GM19455 (cell line): Measurements from ENCODE around the gene SMIM20.
A peak's percentile ranks its signal among the peaks of the same experiment; 100 is the strongest.
"Not testable (repeated sequence)": the region's sequence is repeated elsewhere in the genome, so short reads cannot be mapped to it uniquely, and the experiment has no call there.

Source experiments
- ATAC-seq: cut with Tn5 transposase; IDR thresholded peaks from one replicate; pipeline ENCODE4 v1.9.1; 2021; ENCODE audit not compliant: unreplicated experiment

SMIM20 gene

DNA sequence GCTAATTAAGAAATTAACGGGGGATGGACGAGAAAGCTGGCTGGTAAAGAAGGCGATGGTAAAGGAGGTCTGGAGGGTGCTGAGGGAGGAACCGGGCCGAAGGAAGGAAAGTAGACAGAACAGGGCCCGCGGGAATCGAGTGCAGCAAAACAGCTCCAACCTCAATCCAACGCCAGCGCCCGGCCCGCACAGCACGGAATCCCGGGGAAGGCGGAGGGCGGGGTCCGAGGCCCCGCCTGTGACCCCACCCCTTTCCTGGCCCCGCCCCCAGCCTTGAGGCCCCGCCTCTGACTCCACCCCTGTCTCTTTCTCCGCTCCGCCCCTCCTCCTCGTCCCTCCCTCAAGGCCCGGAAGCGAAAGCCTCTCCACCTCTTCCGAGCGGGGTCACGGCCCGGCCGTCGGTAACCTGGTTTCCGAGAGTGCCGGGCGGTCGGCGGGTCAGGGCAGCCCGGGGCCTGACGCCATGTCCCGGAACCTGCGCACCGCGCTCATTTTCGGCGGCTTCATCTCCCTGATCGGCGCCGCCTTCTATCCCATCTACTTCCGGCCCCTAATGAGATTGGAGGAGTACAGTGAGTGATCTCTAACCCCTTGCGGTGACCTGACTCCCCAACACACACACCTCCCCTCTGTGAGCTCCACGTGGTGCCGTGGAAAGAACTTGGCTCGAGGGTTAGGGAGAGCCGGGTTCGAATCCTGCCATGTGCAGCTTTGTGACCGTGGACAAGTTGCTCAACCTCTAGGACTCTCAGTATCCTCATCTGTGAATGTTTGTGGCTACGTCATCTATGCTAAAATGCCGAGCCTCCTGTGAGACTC is at the start of gene SMIM20:
TSS of gene SMIM20 (plus strand) at position 370 of the 819 bp plus-strand sequence. CDS start at position 464, 94 bp downstream.
- peak; percentile 90 for ATAC-seq

- no peak for ATAC-seq
Measured at GRCh38 chr4:25865586-25865985, 48.4 kb upstream of the SMIM20 start.

- ATAC-seq, result not testable (repeated sequence)
Measured at GRCh38 chr4:25866401-25866800, 47.6 kb upstream of the SMIM20 start.

DNA sequence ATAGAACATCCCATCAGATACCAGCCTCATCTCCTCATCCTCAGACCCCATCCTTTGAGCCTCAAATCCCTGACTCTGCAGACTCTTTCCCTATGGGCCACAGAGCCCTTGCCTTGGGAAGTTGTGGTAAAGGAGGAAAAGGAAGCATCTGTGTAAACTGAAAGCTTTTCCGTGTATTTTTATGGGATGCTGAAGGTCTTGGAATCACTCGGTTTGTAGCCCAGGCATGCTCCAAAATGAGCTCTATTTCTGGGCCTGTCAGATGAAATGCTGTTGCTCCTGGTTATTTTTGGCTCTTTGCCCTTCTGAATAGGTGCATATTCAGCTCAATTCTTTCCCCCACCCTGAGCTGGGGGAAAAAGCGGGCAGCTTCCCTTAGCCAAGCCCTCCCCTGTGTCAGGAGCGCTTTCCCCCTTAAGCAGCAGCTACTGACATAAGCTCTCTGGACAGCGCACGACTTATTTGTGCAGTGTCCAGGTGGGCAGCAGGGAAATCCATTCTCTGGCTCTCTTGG is 46.2 kb upstream of the SMIM20 start:
- no peak for ATAC-seq

DNA sequence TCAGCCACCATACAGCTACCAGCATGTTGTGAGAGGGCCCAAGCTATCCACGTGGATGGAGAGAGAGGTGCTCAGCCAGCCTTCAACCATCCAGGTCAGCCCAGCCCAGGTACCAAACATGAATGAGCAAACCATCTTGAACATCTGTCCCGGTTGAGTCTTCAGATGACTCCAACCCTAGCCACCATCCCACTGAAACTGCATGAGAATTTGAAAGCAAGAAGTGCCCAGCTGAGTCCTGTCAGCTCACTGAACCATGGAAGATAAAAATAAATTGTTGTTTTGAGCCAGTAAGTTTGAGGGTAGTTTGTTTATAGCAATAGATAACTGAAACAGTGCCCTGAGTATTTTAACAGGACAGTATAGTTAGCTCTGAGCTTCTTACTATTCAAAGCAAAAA is 43.9 kb upstream of the SMIM20 start:
- ATAC-seq, result peak; percentile 41

- ATAC-seq, result no peak
Measured at GRCh38 chr4:25872851-25873631, 41.0 kb upstream of the SMIM20 start.

DNA sequence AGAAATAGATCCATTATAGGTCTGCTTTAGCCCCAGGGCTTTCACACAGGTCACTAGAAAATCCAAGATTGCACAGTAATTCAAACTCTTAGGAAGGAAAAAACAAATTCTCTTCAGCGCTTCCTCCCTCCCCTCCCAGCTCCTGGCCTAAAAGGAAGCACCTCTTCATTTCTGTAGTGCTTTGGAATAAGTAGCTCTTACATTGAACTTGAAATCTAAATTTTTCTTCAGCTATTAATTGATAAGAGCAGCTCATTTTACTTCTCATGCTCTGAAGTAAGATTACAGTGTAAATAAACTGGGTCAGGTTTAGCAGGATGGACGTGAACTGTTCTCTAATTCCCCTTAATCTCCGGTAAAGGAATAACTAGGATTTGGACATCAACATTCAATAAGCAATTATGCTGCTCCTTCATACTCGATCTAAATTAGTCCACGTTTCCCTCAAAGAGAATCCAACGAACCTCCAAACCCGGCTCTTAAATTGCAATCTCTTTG is 40.3 kb upstream of the SMIM20 start:
- no peak for ATAC-seq

GRCh38 chr4:25874655-25875054 is 39.4 kb upstream of the SMIM20 start:
- ATAC-seq, result no peak

DNA sequence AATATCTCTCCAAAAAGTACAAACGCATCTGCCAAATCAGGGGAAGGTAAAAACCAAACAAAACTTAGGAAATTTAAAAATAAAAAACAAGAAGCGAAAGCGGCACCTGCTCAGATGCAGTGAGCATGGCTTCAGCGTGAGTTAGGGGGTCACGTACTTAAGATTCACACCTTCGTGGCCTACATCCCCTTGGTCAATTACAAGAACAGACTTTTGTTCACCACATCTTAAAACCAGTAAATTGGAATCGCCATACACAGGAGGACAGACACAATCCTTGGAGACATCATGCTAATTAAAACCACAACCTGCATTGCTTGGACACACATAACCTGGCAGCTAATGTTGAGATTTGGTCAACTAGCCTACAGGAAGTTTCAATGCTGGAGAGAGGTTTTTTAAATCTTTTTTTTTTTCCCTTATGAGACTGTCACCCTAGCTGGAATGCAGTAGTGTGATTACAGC is 38.7 kb upstream of the SMIM20 start:
- ATAC-seq, result peak; percentile 44

DNA sequence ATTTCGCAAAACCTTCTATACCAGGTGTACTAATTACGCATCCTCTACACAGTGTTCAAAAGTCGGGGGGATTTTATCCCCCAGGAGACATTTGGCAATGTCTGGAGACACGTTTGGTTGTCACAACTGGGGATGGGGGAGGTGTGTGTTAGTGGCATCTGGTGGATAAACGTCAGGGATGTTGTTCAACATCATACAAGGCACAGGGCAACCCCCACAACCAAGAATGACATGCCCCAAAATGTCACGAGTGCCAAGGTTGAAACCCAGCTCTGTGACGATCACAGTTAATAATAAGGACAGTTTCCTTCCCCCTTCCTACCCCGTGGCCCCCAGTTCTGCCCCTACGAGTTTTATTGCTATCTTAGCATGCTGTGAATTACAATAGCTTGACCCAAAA is 35.3 kb upstream of the SMIM20 start:
- no peak for ATAC-seq

- ATAC-seq, result no peak
Measured at GRCh38 chr4:25879091-25879584, 34.9 kb upstream of the SMIM20 start.

DNA sequence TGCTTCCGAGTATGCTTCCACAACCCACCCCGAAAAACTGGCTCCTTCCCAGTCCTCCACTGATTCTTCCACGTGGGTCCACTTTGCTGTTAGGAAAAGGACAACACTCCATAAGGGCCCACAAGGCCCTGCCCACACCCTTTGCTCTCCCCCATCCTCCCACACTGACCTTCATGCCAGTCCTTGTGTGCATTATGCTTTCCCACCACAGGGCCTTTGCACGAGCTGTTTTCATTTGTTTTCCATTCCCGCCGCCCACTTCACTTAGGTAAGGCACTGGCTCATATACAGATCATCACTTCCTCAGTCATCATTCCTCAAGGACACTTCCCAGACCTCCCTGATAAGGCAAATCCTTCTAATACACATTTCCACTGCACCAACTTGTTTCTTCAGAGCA is 34.4 kb upstream of the SMIM20 start:
- ATAC-seq, result no peak

DNA sequence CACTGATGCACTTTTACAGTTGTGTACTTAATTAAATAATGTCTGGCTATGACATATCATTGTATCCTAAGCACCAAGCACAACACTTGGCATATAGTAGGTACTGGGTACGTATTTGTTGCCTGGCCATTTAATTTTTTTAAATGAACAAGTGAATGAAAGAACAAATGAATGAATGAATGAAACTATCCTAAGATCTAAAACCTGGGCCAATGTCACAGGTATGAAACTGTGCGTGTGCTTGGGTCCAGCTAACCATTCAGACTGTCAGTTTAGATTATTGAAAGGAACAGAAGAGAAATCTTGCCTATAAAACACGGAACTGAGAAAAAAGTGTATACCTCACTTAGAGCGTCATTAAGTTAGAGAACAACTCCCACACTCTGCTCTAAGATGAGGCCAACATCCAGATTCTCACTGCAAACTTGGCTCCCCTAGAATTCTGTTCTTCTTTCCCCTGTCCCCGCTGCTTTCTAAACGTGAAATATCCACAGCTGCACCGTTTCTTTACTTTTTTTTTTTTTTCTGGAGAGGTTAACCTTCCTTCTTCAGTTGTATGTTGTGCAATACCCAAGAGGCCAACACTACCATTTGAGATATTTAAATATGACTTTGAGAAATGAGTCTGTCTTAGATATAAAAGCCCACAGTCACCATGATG is 33.9 kb upstream of the SMIM20 start:
- ATAC-seq, result peak; percentile 55

- no peak for ATAC-seq
Measured at GRCh38 chr4:25881193-25881592, 32.8 kb upstream of the SMIM20 start.

DNA sequence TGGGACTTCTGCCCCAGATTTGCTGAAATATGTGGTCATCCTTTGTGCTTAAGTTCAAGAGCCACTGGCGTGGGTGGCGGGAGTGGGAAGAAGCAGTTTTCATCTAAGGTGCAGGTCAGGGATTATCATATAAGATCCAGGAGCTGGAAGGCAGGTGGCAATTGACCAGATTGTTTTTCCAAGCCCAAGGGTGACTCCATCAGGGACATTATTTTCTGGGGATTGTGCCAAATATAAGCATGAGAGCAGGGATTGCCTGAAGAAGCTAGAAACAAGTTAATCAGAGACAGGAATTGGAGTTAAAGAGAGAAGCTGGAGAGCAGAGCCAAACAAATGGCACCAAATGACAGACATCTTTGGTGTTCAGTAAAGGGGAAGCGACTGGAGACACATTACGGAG is 31.8 kb upstream of the SMIM20 start:
- no peak for ATAC-seq

- ATAC-seq, result no peak
Measured at GRCh38 chr4:25883565-25883964, 30.5 kb upstream of the SMIM20 start.

GRCh38 chr4:25884031-25884782 is 29.8 kb upstream of the SMIM20 start:
- ATAC-seq, result no peak

DNA sequence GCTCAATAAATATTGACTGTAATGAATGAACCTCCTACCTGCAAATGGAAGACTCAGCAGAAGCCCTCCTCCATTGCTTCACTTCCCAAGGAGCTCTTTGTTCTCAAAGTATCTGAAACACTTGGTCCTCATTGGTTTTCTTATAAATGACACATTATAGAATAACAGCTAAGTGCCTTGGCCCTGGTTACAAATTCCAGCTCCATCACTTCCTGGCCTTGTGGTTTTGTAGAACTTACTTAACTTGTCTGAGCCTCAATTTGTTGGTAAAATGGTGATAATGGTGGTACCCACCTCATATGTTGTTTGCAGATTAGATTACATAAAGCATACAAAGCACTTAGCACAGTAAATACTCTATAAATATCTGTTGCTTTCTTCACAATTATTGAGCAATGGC is 25.2 kb upstream of the SMIM20 start:
- no peak for ATAC-seq

- no peak for ATAC-seq
Measured at GRCh38 chr4:25889589-25890503, 24.2 kb upstream of the SMIM20 start.
